Glomerular visceral epithelial cell (primary cell): ENCODE measurements around the gene PIP5K1B.

Experiments
- DNase-seq: peaks from one replicate; pipeline ENCODE4 v3.0.0-alpha.2; 2016; ENCODE audit errors: extremely low spot score

PIP5K1B gene

GRCh38 chr9:68738358-68738757 is 33.3 kb downstream of the PIP5K1B start:
- DNase-seq, result no peak

- no peak for DNase-seq
Measured at GRCh38 chr9:68739621-68740174, 34.7 kb downstream of the PIP5K1B start.

- DNase-seq, result no peak
Measured at GRCh38 chr9:68740561-68740960, 35.5 kb downstream of the PIP5K1B start.

GRCh38 chr9:68741234-68741633 is 36.2 kb downstream of the PIP5K1B start:
- DNase-seq, result no peak

GRCh38 chr9:68741704-68742332 is 36.8 kb downstream of the PIP5K1B start:
- DNase-seq, result no peak

- no peak for DNase-seq
Measured at GRCh38 chr9:68742333-68742730, 37.3 kb downstream of the PIP5K1B start.

- no peak for DNase-seq
Measured at GRCh38 chr9:68744426-68744825, 39.4 kb downstream of the PIP5K1B start.

- DNase-seq, result no peak
Measured at GRCh38 chr9:68746525-68746924, 41.5 kb downstream of the PIP5K1B start.

GRCh38 chr9:68747043-68747533 is 42.0 kb downstream of the PIP5K1B start:
- no peak for DNase-seq

- no peak for DNase-seq
Measured at GRCh38 chr9:68749135-68749534, 44.1 kb downstream of the PIP5K1B start.

GRCh38 chr9:68749579-68750159 is 44.6 kb downstream of the PIP5K1B start:
- no peak for DNase-seq

GRCh38 chr9:68750255-68750654 is 45.2 kb downstream of the PIP5K1B start:
- DNase-seq, result no peak

- no peak for DNase-seq
Measured at GRCh38 chr9:68750786-68751185, 45.7 kb downstream of the PIP5K1B start.

GRCh38 chr9:68751556-68751955 is 46.5 kb downstream of the PIP5K1B start:
- DNase-seq, result no peak

- no peak for DNase-seq
Measured at GRCh38 chr9:68755051-68755450, 50.0 kb downstream of the PIP5K1B start.

- no peak for DNase-seq
Measured at GRCh38 chr9:68755752-68756151, 50.7 kb downstream of the PIP5K1B start.

GRCh38 chr9:68759981-68760673 is 55.1 kb downstream of the PIP5K1B start:
- DNase-seq, result no peak

- DNase-seq, result no peak
Measured at GRCh38 chr9:68760674-68761333, 55.8 kb downstream of the PIP5K1B start.

- DNase-seq, result no peak
Measured at GRCh38 chr9:68762570-68762969, 57.5 kb downstream of the PIP5K1B start.

- no peak for DNase-seq
Measured at GRCh38 chr9:68763104-68763503, 58.1 kb downstream of the PIP5K1B start.

GRCh38 chr9:68768619-68769018 is 63.6 kb downstream of the PIP5K1B start:
- DNase-seq, result no peak

- no peak for DNase-seq
Measured at GRCh38 chr9:68769852-68770251, 64.8 kb downstream of the PIP5K1B start.
